GM21528 (cell line): ENCODE data around the gene LRP5.
"Not testable (repeated sequence)": the region's sequence is repeated elsewhere in the genome, so short reads cannot be mapped to it uniquely, and the experiment has no call there.

Source experiments
- ATAC-seq: cut with Tn5 transposase; IDR thresholded peaks from one replicate; pipeline ENCODE4 v1.9.1; 2021; ENCODE audit warnings: mild to moderate bottlenecking, moderate library complexity; ENCODE audit not compliant: unreplicated experiment, low FRiP score

The LRP5 gene

GRCh38 chr11:68455485-68455884 is 143.1 kb downstream of the LRP5 start:
- ATAC-seq = no peak

GRCh38 chr11:68457216-68457897 is 145.0 kb downstream of the LRP5 start:
- no peak for ATAC-seq

- ATAC-seq = no peak
These were observed 145.5 kb downstream of the LRP5 start for GRCh38 chr11:68457898-68458249.

GRCh38 chr11:68458340-68458739 is 145.9 kb downstream of the LRP5 start:
- ATAC-seq = not testable (repeated sequence)

DNA sequence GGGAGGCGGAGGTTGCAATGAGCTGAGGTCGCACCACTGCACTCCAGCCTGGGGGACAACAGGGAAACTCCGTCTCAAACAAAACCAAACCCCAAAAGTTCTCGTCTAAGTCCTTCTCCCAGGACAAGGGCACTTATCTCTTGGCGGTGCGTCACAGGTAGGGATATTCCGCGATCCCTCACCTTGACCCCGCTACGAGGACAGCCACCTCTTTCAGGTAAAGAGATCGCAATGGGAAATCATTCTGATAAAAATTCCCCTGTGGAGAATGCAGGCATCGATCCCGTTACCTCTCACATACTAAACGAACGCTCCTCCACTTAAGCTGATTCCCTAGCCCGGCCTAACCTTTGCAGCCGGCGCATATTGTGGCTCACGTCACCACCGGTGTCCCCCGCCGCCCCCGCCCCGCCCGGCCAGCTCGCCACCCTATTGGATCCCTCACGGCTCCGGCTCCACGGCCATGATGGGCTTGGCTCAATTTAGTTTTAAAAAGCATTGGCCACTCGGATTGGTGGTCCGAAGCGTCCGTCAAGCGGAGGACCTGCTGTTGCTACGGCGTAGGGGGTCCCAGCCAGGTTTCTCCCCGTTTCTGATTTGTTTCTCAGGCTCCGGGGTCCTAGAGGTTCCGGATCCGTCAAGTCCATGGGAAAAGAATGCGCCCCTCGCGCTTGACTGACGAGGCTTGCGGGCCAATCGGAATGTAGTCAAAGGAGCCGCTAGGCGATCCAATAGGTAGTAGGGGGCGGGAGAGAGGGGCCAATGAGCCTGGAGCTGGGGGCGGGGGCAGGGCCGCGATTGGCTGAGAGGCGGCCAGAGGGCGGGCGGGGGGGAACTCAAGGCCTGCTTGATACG is 147.7 kb downstream of the LRP5 start:
- ATAC-seq = peak; percentile 86

DNA sequence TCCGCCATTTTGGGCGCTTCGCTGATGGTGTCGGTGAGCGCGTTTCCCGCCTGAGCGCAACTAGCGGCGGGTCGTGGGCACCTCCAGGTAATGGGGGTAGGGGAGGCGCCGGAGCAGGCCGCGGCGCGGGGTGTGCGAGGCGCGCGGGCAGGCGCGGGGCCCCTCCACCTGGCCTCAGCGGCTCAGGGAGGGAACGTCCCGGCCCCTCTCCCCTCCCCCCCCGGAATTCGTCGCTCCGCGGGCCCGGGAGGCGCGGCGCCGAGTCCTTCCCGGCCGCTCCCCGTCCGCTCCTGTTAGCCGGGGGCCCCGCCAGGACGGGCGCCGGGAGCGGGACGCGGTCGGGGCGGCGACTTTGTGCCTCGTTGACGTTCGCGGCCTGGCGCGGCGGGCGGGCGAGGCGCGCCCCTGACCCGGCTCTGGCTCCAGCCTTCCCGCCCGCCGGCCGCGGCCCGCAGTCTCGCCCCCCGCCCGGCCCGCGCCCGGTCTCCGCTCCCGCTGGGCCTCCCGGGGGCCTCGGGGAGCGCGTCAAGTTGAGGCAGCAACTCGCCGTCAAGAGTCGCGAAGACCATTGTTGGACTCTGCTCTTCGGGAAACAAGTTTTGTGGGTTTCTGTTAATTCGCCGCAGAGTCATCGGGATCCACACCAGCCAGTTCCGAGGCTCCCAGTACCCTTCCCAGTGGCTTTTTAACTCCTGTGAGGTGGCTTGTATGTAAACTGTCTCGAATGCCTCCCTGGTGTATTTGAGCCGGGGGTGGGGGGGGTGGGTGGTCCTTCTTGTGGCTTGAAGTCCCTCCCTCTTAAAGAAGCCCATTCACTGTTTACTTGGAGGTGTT is 148.6 kb downstream of the LRP5 start, which contains the start of gene PPP6R3:
Gene PPP6R3, plus strand, starts transcription at position 12 of the 834 bp plus-strand sequence. CDS start 76,913 bp downstream, outside the sequence.
- peak; percentile 37 for ATAC-seq

- ATAC-seq = no peak
These were observed 149.2 kb downstream of the LRP5 start for GRCh38 chr11:68461575-68461917.

DNA sequence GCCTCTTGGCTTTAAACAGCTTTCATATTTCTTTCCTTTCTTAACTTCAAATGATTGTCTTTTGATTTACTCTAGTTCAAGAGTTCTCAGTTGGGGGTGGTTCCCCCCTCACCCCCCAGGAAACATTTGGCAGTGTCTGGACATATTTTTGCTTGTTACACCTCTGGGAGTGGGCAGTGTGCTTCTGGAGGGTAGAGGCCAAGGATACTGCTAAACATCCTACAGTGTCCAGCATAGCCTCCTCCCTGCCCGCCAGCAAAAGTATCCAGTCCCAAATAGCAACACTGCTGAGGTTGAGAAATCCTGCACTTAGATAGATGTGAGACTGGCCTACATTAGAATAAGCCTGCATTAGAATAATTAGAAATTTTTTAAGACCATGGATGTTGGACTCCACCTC is 151.3 kb downstream of the LRP5 start:
- no peak for ATAC-seq

DNA sequence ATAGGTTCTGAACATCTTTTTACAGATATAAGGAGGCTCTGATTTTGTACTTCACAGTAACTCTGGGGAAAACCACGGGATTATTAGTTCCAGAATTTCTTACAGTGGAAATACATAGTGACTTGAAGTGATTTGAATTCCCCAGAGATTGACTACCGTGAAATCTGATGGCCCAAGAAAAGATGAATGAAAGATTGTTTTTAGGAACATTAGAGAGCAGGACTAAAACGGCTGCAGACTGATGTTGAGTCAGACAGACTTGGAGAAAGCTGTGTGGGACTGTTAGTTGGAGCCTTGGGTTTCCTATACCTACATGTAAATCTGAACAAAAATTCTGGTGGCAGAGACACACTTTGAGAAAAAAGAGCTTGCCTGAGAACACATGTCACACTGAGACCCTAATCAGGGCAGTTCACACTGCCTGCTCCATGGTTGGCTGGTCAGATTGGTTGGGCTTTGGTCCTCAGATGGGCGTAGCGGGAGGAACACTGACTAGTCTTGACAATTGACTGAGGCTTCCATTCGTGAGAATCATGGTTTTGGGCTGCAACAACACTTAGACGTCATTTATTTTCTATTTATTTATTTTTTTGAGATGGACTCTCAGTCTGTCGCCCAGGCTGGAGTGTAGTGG is 154.9 kb downstream of the LRP5 start:
- no peak for ATAC-seq

- ATAC-seq = no peak
These were observed 155.9 kb downstream of the LRP5 start for GRCh38 chr11:68468217-68468828.

DNA sequence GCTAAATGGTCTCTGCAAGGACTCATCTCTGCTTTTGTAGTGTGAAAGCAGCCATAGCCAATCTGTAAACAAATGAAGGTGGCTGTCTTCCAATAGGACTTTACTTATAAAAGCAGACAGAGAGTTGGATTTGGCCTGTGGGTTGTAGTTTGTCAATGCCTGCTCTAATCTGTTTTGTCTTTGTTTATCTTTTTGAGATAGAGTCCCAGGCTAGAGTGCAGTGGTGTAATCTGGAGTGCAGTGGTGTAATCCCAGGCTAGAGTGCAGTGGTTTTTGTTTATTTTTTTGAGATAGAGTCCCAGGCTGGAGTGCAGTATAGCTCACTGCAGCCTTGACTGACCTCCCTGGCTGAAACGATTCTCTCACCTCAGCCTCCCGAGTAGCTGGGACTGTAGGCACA is 156.7 kb downstream of the LRP5 start:
- no peak for ATAC-seq

- ATAC-seq = no peak
These were observed 157.3 kb downstream of the LRP5 start for GRCh38 chr11:68469642-68470041.

DNA sequence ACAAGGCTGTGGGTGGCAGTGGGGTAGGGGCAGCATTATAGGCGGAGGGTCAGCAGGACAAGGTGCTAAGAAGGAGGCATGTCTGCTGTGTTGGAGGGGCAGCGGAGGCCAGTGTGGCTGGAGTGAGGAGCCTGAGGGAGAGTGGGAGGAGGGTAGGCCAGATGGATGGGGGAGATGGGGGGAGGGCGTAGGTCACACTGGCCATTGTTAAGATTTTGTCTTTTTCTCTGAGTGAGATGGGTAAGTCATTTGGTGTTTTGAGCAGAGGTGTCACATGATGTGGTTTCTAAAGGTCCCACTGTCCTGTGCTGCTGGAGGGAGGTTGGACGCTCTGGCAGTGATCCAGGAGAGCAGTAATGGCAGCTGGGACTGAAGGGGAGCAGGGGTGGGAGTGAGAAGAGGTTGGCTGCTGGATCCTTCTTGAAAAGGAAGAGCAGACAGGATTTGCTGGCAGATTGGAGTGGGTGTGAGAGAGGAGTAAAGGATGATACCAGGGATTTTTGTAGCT is 158.0 kb downstream of the LRP5 start:
- ATAC-seq = no peak

DNA sequence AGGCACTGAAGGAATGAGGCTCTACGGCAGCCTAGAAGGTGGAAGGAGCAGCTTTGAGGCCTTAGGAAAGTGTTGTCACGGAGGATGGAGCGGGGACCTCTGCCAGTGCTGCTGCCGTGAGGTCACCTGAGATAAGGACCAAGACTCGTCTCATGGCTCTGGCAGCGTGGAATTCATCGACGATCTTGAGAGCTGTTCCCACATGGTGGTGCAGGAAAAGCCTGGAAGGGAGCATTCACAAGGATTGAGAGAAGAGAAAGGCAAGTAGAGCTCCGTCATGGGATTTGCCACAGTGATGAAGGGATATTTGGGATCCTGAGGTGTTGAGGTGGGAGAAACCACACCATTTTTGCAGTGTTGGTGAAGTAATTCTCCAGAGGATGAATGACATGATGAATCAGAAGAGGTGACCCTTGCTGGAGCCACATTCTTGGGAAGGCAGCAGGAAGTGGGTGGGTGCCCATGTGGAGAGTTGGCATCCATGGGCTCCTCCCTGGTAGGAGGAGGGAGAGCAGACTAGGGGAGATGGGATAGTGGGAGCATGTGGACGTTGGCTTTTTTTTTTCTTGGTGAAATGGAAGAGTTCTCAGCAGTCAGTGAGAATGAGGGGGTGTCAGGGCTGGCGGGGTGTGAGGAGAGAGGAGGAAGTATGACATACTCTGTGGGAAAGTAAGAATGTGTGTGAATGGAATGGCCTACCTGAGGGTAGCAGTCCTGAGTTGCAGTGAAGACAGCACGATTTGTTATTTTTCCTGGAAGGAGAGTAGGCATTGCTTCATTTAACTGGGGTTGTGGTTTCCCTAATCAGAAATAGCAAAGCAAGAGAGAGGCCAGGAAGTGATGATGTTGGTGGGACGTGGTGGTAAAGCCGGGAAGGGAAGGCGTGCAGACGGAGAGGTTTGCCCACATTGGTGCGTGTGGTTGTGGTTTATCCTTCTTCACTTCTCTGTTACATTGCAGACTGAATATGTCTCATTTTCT is 159.3 kb downstream of the LRP5 start:
- ATAC-seq = no peak

DNA sequence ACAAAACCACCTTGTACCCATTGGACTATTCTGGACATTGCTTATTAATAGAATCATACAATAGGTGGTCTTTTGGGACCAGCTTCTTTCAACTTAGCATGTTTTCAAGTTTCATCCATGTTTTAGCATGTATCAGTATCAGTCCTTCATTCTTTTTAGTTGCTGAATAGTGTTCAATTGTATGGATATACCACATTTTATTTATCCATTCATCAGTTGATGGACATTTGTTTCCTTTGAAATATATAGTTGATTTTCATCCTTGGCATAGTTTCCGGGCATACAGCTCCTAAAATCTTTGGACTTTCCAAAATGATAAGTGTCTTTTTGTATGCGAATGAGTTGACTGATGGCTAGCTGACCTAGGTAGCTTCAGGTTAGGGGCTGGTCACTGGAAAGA is 160.4 kb downstream of the LRP5 start:
- ATAC-seq = no peak

GRCh38 chr11:68473693-68474092 is 161.3 kb downstream of the LRP5 start:
- no peak for ATAC-seq

GRCh38 chr11:68475626-68476025 is 163.2 kb downstream of the LRP5 start:
- not testable (repeated sequence) for ATAC-seq

DNA sequence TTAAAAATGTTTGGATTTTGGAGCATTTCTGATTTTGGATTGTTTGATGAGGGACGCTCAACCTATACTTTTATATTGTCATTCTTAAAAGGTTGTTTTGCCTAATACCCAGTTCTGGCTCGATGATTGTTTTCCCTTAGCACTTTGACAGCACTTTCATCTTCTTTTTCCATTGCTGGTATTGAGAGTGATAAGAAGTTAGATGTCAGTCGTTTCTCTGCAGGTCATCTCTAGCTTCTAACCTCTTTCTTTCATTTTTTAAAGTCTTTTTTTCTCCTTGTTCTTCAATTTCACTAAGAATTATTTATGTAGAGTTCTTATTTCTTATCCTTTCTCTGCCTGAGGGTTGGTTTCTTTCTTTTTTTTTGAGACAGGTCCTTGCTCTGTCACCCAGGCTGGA is 167.0 kb downstream of the LRP5 start:
- no peak for ATAC-seq

GRCh38 chr11:68480193-68480592 is 167.8 kb downstream of the LRP5 start:
- no peak for ATAC-seq
